ENCODE measurements around the gene SUSD1.
"Not testable (repeated sequence)": the region's sequence is repeated elsewhere in the genome, so short reads cannot be mapped to it uniquely, and the experiment has no call there.

SUSD1 gene

DNA sequence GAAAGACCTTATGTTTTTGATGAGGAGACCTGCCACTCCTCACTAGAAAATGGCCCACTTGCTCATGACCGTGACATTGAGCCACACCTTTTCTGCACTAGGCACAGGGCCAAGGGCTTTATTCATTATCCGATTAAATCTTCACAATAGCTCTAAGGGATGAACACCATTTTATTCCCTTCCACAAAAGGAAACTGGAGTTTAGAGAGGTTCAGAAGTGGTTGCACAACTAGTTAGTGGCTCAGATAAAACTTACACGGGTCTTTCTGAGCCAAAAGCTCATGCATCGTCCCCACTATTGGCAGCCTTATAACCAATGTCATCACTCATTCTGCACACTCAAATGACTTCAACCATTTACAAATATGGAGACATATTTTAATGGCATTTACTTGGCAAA, 39.4 kb downstream of the SUSD1 start (continued):
- no peak for TF ChIP-seq ESRRG (CRISPR knock-in tag; IDR thresholded peaks at IDR 0.05)

DNA sequence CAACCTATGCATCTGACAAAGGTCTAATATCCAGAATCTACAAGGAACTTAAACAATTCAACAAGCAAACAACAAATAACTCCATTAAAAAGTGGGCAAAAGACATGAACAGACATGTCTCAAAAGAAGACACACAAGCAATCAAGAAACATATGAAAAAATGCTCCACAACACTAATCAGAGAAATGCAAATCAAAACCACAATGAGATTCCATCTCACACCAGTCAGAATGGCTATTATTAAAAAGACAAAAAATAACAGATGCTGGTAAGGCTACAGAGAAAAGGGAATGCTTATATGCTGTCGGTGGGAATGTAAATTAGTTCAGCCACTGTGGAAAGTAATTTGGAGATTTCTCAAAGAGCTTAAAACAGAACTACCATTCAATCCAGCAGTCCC, 41.3 kb downstream of the SUSD1 start:
- ATAC-seq: not testable (repeated sequence)

GRCh38 chr9:112132356-112132755, 42.7 kb downstream of the SUSD1 start:
- no peak for ATAC-seq

GRCh38 chr9:112130997-112131396, 44.1 kb downstream of the SUSD1 start:
- TF ChIP-seq RARB (CRISPR knock-in tag; IDR thresholded peaks at IDR 0.05) (no peak), PATZ1 (CRISPR knock-in tag; IDR thresholded peaks at IDR 0.05; ENCODE audit: borderline replicate concordance) (no peak), ESRRG (CRISPR knock-in tag; IDR thresholded peaks at IDR 0.05) (no peak), PPARA (CRISPR knock-in tag; IDR thresholded peaks at IDR 0.05; ENCODE audit: borderline replicate concordance) (no peak), ZFP3 (CRISPR knock-in tag; IDR thresholded peaks at IDR 0.05) (no peak), POU6F1 (CRISPR knock-in tag; IDR thresholded peaks at IDR 0.05; ENCODE audit: borderline replicate concordance, low read depth) (no peak), SNAI2 (CRISPR knock-in tag; IDR thresholded peaks at IDR 0.05) (no peak), OSR1 (CRISPR knock-in tag; IDR thresholded peaks at IDR 0.05) (no peak), ZNF70 (CRISPR knock-in tag; IDR thresholded peaks at IDR 0.05) (no peak), ARNTL (CRISPR knock-in tag; IDR thresholded peaks at IDR 0.05; ENCODE audit: borderline replicate concordance, low read depth) (no peak)
- TF ChIP-seq, protein P1, sequence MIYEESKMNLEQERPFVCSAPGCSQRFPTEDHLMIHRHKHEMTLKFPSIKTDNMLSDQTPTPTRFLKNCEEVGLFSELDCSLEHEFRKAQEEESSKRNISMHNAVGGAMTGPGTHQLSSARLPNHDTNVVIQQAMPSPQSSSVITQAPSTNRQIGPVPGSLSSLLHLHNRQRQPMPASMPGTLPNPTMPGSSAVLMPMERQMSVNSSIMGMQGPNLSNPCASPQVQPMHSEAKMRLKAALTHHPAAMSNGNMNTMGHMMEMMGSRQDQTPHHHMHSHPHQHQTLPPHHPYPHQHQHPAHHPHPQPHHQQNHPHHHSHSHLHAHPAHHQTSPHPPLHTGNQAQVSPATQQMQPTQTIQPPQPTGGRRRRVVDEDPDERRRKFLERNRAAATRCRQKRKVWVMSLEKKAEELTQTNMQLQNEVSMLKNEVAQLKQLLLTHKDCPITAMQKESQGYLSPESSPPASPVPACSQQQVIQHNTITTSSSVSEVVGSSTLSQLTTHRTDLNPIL (CRISPR knock-in tag; IDR thresholded peaks at IDR 0.05; ENCODE audit: low read depth): no peak
- no peak for ATAC-seq

More at GRCh38 chr9:112132356-112132755, 42.7 kb downstream of the SUSD1 start:
- TF ChIP-seq, protein P1 (CRISPR knock-in tag; IDR thresholded peaks at IDR 0.05; ENCODE audit: low read depth): no peak
- no peak for TF ChIP-seq BACH2 (CRISPR knock-in tag; IDR thresholded peaks at IDR 0.05; ENCODE audit: borderline replicate concordance)
- no peak for TF ChIP-seq PATZ1 (CRISPR knock-in tag; IDR thresholded peaks at IDR 0.05; ENCODE audit: borderline replicate concordance)
- no peak for TF ChIP-seq RARB (CRISPR knock-in tag; IDR thresholded peaks at IDR 0.05)
- no peak for TF ChIP-seq ZFP3 (CRISPR knock-in tag; IDR thresholded peaks at IDR 0.05)
- TF ChIP-seq OSR1 (CRISPR knock-in tag; IDR thresholded peaks at IDR 0.05): no peak
- TF ChIP-seq ESRRG (CRISPR knock-in tag; IDR thresholded peaks at IDR 0.05): no peak
- TF ChIP-seq TSHZ2 (CRISPR knock-in tag; IDR thresholded peaks at IDR 0.05): no peak

DNA sequence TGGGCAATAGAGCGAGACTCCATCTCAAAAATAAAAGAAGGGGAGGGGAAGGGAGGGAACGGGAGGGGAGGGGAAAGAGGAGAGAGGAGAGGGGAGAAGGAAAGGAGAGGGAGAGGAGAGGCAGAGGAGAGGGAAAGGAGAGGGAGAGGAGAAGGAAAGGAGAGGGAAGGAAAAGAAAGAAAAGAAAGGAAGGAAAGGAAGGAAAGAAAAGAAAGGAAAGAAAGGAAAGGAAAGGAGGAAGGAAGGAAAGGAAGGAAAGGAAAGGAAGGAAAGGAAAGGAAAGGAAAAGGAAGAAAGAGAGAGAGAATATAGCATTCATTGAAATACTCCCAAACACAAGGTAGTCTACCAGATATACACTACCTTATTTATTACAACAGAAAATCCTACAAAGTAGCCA, 44.8 kb downstream of the SUSD1 start:
- no peak for TF ChIP-seq TCF4 (CRISPR knock-in tag; IDR thresholded peaks at IDR 0.05; ENCODE audit: borderline replicate concordance)
- no peak for TF ChIP-seq ESRRG (CRISPR knock-in tag; IDR thresholded peaks at IDR 0.05)
- no peak for TF ChIP-seq RARB (CRISPR knock-in tag; IDR thresholded peaks at IDR 0.05)
- TF ChIP-seq ZC3H10 (CRISPR knock-in tag; IDR thresholded peaks at IDR 0.05): no peak
- no peak for TF ChIP-seq POU6F1 (CRISPR knock-in tag; IDR thresholded peaks at IDR 0.05; ENCODE audit: borderline replicate concordance, low read depth)
- TF ChIP-seq SNAI2 (CRISPR knock-in tag; IDR thresholded peaks at IDR 0.05): no peak
- TF ChIP-seq GLIS3 (CRISPR knock-in tag; IDR thresholded peaks at IDR 0.05): no peak
- no peak for TF ChIP-seq OSR1 (CRISPR knock-in tag; IDR thresholded peaks at IDR 0.05)
- no peak for TF ChIP-seq ISL1 (CRISPR knock-in tag; IDR thresholded peaks at IDR 0.05)
- TF ChIP-seq ZFP30 (CRISPR knock-in tag; IDR thresholded peaks at IDR 0.05): no peak
- TF ChIP-seq ZFP3 (CRISPR knock-in tag; IDR thresholded peaks at IDR 0.05): no peak
- TF ChIP-seq ARNTL (CRISPR knock-in tag; IDR thresholded peaks at IDR 0.05; ENCODE audit: borderline replicate concordance, low read depth): no peak
- TF ChIP-seq CSRNP3 (CRISPR knock-in tag; IDR thresholded peaks at IDR 0.05): no peak
- no peak for ATAC-seq
